ENCODE measurements around the gene ZFPL1. TPM values are rescaled to one million over a fixed set of nuclear protein-coding genes. Genes with fewer than 3 reads are reported as not detected.

The ZFPL1 gene
- total RNA-seq, 1 experiment from 2014 or later, result 26.6 TPM

DNA sequence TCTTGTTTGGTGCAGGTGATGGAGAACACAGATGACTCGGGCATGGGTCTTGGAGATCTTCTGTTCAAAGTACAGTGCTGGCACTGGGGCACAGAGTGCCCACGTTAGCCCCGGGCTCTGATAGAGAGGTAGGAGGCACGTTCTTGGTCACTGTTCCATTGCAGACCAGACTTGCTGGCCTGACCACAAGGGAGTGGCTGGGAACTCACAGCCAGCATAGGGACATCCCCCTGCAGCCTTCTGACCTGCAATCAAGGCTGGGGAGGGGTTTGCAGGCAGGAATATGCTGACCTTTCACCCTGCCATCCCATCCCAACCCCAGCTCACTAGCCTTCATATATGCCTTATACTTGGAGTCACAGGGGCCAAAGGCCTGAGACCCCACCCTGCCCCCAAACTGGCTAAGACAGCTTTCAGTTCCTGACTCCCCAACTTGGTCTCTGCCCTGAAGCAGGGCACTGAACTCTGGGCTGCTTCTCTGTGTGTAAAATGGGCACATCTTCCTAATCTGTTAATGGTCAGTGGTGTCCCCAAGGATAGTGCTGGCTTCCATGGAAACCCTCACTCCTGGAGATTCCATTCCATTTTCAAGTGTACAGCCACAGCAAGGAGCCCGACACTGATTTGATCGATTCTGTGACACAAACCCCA, 42.7 kb downstream of the ZFPL1 start:
- no peak for DNase-seq (ENCODE audit: extremely low read depth, low read depth)

DNA sequence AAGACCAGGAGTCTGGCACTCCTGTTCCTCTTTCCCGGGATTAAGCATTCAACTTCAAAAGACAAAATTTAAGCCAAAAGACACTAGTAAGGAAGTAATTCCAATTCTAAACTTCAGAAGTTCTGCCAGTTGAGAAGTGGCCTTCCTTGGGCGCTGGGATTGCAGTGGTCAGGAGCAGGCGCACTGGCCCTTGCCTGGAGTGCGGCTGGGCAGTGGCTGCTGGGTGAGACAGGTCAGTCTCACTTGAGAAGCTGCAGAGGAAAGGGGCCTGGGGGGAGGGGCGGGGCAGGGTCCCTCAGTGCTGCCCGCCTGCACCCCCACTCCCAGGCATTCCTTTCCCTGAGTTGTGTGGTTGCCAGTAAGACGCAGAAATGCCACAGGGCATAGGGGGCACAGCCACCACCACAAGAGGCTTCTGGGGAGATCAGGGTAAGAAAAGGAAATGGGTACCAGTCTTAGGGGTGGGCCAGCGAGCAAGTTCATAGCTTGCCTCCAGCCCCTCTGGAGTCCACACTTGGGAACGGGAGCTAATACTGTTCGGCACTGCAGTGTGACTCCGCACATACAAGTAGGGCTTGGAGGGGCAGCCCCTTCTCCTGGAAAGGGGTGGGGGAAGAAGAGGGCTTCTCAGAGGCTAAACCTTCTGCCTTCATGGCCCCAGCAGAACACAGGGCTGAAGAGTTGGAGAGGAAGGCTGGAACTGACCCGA, 43.6 kb downstream of the ZFPL1 start:
- no peak for DNase-seq (ENCODE audit: extremely low read depth, low read depth)

DNA sequence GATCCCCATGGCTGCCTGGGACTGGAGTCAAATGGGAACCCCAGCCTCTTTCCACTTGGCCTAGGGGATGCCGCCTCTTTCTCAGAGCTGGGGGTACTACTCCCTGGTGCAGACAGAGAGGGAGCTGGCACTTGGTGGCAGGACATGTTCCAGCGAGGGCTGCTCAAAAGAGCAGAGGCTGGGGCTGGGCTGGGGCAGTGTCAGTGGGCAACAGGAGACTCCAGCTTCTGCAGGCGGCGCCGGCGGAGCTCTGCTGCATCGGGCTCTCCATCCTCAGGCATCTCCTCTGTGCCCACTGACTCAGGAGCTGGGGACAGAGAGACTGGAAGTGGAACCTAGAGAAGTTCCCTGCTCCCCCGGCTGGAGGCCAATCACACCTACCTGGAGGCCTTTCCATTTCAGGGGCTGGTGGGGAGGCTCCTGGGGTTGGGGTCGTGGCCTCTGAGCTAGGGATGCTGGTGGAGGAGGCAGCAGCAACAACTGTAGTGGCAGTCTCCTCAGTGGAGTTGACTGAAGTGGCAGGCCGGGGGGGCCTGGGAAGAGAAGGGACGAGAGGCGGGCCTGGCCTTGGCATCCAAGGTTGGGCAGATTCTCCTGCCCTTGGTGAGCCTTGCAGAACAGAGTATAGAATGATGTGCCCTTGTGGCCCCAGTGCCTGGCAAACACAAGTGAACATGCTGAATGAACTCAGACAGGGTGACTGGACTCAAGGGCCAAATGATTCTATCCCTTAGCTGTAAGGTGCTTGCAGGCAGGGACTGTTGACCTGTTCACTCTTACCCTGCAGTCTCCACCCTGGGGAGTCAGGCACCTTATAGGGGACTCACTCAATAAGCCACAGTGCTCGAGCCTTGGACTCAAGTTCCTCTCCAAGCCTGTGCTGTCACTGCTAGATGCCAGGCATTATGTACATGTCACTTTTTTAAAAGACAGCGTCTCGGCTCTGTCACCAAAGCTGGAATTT, 44.4 kb downstream of the ZFPL1 start:
- DNase-seq (ENCODE audit: extremely low read depth, low read depth), result no peak

DNA sequence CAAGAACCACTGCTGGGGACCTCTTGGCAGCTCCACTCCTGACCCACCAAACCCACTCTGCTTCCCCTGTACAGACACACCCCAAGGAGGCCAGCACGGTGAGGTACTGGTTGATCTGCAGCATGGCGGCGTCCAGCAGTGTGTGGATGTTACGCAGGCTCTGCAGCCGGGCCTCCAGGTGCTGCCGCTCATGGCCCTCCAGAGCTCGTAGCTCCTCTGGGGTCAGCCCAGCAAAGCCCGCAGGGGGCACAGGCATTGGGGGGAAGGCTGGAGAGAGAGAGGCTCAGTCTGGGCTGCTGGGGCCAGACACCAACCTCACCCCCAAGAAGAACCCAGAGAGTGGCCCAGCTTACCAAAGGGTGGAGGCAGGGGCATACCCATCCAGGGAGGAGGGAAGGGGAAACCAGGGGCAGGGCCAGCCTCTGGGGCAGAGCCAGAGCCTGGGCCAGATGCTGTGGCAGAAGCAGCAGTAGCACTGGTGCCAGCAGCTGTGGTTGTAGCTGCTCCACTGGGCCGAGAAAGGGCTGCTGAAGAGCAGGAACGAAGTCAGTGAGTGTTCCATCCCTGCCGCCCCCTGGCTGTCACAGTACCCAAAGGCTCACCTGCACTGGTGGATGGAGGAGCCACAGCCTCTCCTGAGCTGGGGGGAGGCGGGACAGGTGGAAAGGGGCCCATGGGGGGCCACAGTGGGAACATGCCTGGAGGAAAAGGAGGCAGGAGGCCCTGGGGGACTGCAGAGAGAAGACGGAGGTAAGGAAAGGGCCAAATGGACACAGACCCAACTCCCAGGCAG, 45.8 kb downstream of the ZFPL1 start:
- DNase-seq (ENCODE audit: extremely low read depth, low read depth), result no peak

DNA sequence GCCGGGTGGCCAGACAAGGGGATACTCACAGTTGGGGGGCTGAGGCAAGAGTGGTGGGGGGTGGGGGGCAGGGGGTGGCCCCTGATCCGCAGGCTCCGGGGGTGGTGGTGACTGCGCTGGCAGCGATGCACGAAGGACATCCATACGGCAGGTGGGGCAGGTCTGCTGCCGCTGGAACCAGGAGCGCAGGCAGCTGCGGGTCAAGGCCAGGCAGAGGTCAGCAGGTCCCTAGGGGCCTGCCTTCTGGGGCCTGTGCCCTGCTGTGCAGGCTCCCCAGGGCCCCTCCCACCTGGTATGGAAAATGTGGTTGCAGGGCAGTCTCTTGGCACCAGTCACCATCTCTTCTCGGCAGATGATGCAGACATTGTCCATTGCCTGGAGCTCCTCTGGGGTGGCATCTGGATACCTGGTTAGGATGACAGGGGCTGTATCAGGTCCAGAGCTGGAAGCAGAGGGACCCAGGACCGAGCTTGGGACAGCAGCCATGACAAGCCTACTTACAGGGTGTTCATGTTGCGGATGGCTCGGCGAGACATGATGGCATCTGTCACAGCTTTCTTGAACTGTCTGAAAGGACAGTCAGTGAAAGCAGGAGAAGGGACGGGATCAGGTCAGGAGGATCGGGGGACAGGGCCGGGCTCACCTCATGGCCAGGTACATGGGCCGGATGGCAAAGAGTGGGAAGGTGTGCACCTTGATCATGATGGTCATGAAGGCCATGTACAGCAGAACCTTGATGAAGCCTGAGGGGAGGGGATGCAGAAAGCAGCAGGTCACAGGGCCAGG, 46.8 kb downstream of the ZFPL1 start:
- no peak for DNase-seq (ENCODE audit: extremely low read depth, low read depth)

DNA sequence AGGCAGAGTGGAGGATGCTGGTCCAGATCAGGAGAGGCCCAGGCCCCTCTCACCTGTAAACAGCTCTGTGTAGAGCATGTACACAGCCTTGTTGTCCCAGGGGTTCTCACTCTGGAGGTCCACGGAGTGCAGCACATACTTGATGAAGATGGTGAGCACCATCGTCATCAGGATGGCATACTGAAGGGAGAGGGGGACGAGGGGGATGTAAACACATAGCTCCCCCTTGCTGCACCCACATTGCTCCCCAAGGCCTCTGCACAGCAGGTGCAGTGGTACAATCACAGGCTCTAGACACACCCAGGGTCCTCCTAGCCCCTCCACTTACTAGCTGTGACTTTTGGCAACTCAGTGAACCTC, 47.4 kb downstream of the ZFPL1 start:
- DNase-seq (ENCODE audit: extremely low read depth, low read depth), result no peak

DNA sequence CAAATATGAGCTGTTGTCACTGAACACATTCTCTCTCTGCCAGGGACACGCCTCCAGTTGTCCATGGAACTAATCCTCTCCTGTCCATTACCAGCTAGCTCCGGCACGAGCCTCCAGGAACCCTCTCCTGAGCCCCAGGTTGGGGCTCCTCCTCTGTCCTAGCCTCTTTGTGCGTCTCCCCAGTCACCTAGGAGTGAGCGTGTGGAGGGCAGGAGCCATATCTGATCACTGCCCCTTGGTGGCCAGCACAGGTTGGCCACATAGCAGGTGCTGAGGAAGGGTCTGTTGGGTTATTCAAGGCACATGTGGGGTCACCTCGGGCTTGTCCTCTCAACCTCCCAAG, 47.8 kb downstream of the ZFPL1 start:
- DNase-seq (ENCODE audit: extremely low read depth, low read depth), result no peak

DNA sequence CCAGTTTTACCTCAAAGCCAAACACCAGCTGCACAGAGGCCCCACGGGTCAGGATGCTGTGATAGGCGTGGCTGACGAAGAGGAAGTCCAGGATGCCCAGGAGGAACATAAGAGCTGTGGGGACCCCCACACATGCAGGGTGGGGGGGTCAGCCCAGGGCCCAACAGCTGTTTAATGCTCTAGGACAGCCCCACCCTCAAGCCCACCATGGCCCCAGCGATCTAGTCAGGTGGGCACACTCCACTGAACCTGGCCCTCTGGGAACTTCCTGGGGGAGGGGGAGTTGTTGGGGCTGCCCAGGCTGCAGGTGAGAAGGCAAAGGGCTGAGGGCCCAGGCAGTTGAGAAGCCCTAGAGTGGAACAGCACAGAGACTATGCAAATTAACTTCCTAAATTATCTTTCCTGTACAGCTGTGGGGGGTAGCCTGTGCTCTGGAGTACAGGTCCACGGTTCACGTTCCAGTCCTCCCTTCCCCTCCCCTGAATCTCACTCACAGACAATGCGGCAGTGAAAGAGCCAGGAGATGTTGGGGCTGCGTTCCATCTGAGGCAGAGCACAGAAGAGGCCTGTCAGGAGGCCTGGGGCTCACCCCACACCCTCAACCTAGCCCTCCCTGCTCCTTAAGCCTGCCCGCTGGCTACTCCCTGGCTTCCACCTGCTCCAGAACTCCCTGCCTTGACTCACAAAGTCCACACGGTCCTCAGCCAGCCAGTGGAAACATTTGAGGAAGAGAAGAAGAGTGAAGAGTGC, 48.4 kb downstream of the ZFPL1 start:
- DNase-seq (ENCODE audit: extremely low read depth, low read depth), result no peak

DNA sequence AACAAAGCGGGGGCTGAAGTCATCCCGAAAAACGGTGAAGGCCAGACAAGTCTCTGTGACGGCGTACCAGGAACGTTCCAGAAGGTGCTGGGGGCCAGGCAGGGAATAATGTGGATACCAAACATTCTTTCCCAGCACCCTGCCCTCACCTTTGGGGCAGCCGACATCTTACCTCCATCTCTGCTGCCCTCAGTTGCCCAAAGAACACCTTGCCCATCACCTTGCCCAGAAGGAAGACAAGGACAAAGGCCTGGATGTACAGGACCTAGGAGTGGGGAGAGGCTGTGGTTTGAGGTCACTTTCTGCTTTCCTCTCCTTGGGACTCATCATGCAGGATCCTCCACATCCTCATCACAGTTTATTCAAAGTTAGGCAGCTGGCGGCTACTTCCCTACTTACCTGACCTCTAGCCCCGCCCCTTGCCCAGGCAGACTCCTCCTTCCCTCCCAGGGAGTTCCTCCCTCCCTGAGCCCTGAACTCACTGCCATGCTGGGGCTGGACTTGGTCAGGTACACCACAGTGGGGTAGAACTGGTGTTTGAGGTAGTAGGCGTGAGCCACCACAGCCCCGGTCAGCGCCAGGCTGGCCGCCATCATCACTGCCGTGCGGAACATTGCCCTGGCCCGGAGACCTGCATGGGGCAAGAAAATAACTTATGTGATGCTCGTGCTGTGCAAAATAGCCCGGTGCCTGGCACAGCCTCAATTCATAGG, 49.1 kb downstream of the ZFPL1 start:
- DNase-seq (ENCODE audit: extremely low read depth, low read depth), result no peak

DNA sequence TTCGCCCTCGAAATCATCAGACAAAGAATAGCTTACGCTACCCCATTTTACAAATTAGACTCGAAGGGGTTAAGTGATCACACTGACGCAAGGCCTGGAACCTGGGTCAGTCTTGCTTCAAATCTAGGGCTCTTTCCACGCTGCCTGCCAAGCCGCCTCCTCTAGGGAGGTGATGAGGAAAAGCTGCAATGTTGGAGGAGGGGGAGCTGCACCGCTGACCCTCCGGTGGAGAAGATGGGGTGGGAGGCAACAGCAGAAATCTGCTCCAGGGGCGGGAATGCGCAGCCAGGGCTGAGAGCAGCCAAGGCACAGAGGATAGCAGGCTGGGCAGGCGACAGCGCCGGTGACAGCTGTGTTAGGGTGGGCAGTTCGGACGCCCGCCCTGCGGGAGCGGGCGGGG, 49.7 kb downstream of the ZFPL1 start:
- DNase-seq (ENCODE audit: extremely low read depth, low read depth), result no peak

DNA sequence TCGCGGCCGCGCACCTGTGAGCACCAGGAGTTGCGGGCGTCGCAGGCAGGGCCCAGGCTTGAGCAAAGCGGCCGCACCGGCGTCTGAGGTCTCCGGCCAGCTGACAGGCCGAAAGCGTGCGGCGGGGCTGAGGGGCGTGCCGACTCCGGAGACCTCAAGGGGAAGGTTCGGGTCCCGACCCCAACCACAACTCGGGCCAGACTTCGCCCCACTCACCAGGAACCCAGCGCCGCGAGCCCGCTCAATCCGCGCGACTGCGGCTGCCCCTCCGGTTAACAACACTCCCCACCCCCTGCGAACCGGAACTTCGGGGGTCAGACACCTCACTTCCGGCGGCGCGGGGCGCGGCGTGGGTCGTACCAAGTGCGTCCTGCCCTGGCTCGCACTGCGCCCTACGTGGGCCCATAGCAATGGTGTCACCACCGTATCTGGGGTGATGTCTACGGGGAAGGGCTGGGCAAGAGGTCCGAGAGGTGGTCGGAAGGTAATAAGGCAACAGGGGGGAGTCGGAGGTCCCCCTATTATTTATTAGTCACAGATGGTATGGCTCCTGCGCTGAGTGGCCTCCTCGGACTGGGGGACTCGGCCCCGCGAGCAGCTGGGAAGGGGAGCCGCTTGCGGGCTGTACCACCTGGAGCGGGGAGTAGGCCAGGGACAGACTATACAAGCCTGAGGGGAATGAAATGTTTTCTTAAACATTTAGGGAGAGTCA, 50.4 kb downstream of the ZFPL1 start, which contains the start of gene SYVN1:
TSS of gene SYVN1 (minus strand) at position 280 of the 712 bp plus-strand sequence. CDS start 918 bp downstream, outside the sequence.
- DNase-seq (ENCODE audit: extremely low read depth, low read depth), result peak; percentile 76

DNA sequence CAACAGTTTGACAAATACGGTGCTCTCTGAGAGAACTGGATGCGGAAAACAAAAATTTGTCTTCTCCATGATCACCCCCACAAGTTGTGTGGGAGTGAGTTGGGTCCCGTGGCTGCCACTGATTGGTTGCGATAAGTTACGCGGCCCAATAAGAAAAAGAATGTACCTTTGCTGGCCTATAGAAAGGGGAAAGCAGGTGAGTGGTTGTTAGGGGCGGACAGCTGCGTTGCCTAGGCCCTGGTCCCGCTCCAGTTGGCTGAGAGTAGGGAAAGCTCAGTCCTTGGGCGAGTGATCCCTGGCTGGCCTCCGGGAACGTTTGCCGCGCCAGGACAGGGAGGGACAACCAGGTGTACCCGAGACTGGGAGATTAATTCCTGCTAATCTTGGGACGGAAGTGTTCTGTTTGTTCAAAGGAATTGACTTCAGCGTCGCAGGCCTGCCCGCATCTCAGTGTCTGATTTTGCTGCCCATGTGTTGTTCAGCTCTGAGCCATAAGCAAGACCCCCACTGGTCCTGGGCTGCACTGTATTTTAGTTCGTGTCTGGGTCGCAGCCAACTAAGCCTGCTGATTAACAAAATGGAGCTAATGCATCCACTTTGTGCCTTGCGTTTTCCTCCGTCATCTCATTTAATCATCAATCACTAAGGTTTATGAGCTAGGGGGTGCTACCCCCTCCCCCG, 51.1 kb downstream of the ZFPL1 start:
- peak; percentile 91 for DNase-seq (ENCODE audit: extremely low read depth, low read depth)

DNA sequence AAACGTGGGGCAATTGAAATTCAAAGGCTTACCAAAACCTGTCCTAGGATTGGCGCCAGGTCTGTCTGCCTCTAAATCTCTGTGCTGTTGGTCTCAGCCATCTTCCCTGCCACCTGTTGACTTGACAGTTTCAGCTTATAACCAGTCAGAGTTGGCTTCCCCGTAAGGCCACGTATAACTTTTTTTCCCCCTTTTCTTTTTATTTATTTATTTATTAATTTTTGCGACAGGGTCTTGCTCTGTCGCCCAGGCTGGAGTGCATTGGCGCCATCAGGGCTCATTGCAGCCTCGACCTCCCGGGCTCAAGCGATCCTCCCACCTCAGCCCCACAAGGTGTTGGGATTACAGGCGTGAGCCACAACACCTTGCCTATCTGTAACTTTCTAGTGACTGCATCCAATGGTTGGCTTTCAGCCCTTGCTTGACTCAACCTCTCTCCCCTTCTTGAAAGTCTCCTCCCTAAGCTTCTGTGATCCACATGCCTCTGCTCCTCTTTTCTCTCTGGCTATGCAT, 51.7 kb downstream of the ZFPL1 start:
- no peak for DNase-seq (ENCODE audit: extremely low read depth, low read depth)

DNA sequence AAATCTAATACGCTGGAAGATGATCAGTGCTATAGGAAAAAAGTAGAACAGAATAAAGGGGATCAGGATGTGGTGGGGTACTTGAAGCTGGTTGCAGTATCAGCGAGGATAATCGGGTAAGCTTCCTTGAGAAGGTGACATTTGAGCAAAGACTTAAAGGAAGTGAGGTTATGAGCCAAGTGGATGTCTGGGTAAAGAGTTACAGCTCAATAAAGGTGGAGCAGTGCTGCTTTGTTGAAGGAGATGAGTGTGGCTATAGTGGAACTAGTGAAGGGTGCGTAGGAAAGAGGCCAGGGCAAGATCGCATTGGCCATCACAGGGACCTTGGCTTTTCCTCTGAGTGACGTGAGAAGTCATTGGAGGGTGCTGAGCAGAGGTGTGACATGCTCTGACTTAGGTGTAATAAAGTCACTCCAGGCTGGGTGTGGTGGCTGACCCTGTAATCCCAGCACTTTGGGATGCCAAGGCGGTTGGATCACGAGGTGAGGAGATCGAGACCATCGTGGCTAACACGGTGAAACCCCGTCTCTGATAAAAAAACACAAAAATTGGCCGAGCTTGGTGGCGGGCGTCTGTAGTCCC, 52.6 kb downstream of the ZFPL1 start:
- DNase-seq (ENCODE audit: extremely low read depth, low read depth), result no peak
